ENCODE results near the gene ROCK2.
"Not testable (repeated sequence)": the region's sequence is repeated elsewhere in the genome, so short reads cannot be mapped to it uniquely, and the experiment has no call there.

ROCK2 gene

GRCh38 chr2:11305958-11306357 lies 38.5 kb downstream of the ROCK2 start:
- no peak for DNase-seq

GRCh38 chr2:11305338-11305737 lies 39.1 kb downstream of the ROCK2 start:
- no peak for DNase-seq

GRCh38 chr2:11304476-11304875 lies 40.0 kb downstream of the ROCK2 start:
- no peak for DNase-seq

GRCh38 chr2:11303290-11304013 lies 41.0 kb downstream of the ROCK2 start:
- no peak for DNase-seq

GRCh38 chr2:11299439-11299838 lies 45.0 kb downstream of the ROCK2 start:
- DNase-seq, result no peak

DNA sequence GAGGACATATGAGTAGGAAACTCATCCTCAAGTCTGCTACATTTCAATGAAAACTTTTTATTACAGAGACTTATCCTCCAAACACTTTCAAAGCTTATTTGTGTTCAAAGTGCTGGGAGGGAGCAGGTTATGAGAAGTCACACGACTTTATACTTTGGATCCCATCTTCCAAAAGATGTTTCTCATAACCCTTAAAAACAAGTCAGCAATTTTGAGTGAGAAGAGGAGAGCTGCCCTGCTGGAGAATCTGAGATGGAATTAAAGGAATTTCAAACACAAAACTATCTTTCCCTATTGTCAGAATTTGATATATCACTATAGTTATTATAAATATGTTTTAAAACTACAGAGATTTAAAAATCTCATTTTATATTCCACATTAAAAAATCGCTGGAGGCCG lies 45.8 kb downstream of the ROCK2 start:
- no peak for DNase-seq

DNA sequence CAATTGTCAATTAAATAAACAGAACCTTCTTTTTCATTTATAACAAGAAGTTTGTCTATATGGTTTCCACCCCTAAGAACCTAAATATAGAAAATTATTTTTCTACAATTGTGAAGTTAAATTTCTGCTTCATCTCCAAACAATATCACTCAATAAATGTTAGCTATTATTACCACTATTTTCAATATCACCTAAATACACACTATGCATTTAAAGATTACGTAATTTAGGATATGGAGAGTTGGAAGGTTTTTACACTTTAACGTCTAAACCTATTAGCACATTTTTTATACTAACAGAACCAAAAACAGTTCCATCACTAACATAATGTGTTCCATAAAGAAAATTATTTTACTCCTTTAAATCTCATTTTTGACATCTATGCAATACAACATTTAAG lies 48.0 kb downstream of the ROCK2 start:
- no peak for DNase-seq

- no peak for DNase-seq
Measured at GRCh38 chr2:11292464-11293255, 51.8 kb downstream of the ROCK2 start.

- DNase-seq, result no peak
Measured at GRCh38 chr2:11290713-11291112, 53.7 kb downstream of the ROCK2 start.

DNA sequence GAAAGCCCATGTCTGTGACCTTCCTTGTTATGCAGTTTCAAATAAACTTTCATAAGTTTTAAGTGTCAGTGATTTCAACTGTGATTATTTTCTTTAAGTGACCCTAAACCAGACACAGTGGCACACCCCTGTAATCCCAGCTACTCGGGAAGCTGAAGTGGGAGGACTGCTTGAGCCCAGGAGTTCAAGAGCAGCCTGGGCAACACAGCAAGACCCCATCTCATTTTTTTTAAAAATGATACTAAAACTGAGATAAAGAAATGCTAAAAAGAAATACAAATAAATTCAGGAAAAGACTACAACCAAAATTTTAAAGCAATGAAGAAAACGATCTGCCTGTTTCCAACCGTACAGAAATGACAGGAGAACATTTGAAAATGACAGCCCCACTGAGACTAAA lies 54.2 kb downstream of the ROCK2 start:
- DNase-seq, result no peak

- DNase-seq, result no peak
Measured at GRCh38 chr2:11288431-11288830, 56.0 kb downstream of the ROCK2 start.

DNA sequence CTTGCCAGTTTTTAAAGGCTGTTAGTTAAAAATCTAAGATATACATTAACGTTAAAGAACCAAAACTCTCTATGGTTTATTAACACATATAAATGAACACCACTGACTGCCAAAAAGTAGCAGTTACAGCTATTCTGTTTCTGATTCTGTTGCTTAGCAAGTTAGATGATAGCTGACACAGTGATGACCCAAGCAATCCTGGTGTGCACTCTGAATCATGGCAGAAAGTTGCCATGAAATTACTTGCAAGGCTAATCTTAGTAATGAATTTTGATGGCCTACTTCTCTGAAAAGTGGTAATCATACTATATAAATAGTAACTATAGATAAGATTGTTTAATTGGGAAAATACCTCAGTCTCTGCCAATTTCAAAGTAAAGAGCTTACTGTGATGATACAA lies 57.7 kb downstream of the ROCK2 start:
- no peak for DNase-seq

GRCh38 chr2:11286323-11286722 lies 58.1 kb downstream of the ROCK2 start:
- DNase-seq, result no peak

- DNase-seq, result no peak
Measured at GRCh38 chr2:11285499-11285898, 58.9 kb downstream of the ROCK2 start.

GRCh38 chr2:11281186-11281585 lies 63.2 kb downstream of the ROCK2 start:
- DNase-seq, result no peak

DNA sequence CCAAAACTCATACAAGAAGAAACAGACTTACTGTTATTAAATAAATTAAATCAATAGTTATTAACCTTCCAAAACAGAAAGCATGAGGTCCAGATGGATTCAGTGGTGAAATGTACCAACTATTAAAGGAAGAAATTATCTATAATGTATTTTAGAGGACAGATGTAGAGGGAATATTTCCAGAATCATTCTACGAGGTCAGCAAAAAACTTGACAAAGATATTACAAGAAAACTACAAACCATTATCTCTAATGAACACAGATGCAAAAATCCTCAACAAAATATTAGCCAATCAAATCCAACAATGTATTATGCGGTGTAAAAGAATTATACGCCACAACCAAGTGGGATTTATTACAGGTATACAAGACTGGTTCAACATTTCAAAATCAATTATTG lies 63.7 kb downstream of the ROCK2 start:
- DNase-seq, result no peak

DNA sequence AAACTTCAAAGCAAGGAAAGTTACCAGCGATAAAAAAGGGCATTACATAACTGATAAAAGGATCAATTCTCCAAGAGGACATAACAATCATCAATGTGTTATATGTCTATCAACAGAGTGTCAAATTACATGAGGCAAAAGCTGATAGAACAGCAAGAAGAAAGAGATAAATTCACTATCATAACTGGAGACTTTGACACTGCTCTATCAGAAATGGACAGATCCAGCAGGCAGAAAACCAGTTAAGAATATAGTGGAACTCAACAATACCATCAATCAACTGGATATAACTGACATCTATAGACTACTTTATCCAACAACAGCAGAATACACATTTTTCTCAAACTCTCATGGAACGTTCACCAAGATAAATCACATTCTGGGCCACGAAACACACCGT lies 65.0 kb downstream of the ROCK2 start:
- DNase-seq, result no peak

GRCh38 chr2:11278219-11278618 lies 66.2 kb downstream of the ROCK2 start:
- no peak for DNase-seq

GRCh38 chr2:11275910-11276309 lies 68.5 kb downstream of the ROCK2 start:
- DNase-seq, result no peak

GRCh38 chr2:11270891-11271290 lies 73.5 kb downstream of the ROCK2 start:
- no peak for DNase-seq

DNA sequence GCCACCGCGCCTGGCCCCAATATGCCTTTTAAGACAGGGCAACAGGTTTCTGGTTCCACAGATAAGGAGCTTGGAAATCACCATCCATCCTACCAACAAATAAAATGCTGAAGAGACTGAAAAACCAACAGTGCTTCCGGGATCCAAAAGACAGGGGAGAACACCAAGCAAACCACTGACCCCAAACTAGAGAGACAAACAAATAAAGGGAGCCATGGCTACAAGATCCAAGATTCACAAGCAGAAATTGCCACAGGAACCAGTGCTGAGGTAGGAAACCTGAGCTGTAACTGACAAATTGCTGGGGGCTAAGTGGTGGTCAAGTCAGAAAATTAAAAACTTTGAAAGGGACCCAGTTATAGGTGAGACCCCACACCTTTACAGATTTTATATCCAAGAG lies 76.5 kb downstream of the ROCK2 start:
- DNase-seq, result no peak

- no peak for DNase-seq
Measured at GRCh38 chr2:11264818-11265217, 79.6 kb downstream of the ROCK2 start.

DNA sequence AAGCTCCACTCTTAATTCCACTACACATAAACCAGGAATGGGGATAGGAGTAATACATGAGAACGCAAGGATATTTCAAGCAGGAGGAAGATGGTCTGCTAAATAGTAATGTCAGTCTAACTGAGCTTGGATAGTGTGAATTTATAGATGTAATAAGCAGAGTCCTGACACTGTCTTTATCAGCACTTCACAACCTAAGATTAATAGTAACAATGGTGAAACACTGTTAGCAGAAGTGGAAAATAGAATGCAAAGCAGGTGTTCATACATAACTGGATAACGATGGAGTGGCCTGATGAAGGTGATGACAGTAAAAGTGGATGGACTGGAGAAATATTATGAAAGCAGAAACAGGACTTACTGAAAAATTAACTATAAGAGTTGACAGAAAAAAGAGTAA lies 80.4 kb downstream of the ROCK2 start:
- no peak for DNase-seq

GRCh38 chr2:11263177-11263576 lies 81.3 kb downstream of the ROCK2 start:
- no peak for DNase-seq

DNA sequence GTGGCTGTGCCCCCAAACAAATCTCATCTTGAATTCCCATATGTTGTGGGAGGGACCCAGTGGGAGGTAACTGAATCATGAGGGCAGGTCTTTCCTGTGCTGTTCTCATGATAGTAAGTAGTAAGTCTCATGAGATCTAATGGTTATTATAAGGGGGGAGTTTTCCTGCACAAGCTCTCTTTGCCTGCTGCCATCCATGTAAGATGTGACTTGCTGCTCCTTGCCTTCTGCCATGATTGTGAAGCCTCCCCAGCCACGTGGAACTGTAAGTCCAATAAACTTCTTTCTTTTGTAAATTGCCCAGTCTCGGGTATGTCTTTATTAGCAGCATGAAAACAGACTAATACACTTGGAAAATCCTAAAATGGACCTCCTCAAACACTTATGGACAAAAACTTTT lies 82.0 kb downstream of the ROCK2 start:
- DNase-seq, result not testable (repeated sequence)

Measured in SHP77 treated with DMSO at 0.1 percent for 48 hours (cell line).